HUDEP-2 (cell line): ENCODE data around the gene ANKRD33.
A peak's percentile ranks its signal among the peaks of the same experiment; 100 is the strongest.
"Not testable (repeated sequence)": the region's sequence is repeated elsewhere in the genome, so short reads cannot be mapped to it uniquely, and the experiment has no call there.

Source experiments
- DNase-seq, 76 experiments: peaks; one replicate each; lab custom pipeline; 2025; ENCODE audit not compliant: unreplicated experiment in 76 of 76; lab: John Stamatoyannopoulos, UW

The ANKRD33 gene

DNA sequence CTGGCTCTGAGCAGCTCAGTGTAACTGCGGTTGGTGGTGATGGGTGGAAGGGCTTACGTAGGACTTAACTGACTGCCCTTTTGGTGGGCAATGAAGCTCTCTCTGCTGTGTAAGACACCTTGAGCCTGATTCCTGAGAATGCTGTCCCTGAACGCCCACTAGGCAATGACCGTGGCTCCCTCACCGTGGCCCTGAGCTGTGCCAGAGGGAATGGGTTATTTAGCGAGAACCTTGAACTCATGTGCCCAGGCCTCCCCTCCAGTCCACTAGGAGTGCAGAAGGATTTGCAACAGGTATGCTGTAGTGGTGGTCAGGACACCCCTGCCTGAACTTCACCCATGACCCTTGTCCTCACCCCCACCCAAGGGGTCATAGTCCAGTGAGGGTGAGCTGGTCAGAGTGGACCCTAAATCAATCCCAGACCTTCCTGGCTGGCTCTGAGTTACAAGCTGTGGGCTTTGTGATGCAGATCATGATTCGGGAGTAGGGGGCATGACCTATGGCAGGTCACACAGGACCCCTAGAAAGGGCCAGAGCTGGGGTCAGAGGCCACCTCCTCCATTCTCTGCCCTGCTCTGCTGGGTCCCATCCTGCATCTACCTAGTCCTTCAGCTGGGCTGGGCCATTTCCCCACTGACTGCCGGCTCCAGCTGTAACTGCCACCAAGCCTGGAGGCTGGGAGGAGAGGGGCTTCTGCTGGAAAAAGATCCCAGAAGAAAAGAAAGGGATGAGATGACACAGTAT is 14.5 kb upstream of the ANKRD33 start:
- no peak for DNase-seq

DNA sequence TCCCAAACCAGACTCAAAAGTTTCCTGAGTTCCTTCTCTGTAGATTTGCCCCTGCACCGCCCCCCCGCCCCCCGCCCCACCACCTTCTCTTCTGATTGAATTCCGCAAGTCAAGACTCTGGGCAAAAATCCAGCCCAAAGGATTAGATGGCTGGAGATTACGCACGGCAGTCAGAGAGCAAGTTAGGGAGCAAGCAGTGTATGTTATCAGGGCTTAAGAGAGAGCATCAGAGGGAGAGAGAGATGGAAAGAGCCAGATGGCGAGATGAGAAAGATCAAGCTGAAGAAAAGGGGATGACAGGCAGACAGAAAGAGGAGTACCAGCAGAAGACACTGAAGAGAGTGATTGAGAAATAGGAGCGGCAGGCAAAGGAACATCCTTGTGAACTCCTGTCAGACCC is 13.9 kb upstream of the ANKRD33 start:
- DNase-seq = peak in 1 of 76 experiments; percentile 5

DNA sequence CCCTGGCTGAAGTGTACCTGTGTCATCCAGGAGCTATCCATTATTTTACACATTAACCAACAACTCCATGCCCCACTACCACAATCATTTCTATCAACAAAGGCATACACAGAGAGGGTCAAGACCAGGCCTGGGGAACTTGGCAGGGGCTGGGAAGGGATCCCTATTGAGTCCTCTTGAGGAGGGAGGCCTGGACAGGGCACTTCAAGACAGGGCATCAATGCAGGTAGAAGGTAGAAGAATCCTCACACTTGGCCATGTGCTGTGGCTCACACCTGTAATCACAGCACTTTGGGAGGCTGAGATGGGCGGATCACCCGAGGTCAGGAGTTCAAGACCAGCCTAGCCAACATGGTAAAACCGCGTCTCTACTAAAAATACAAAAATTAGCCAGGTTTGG is 13.4 kb upstream of the ANKRD33 start:
- no peak for DNase-seq

DNA sequence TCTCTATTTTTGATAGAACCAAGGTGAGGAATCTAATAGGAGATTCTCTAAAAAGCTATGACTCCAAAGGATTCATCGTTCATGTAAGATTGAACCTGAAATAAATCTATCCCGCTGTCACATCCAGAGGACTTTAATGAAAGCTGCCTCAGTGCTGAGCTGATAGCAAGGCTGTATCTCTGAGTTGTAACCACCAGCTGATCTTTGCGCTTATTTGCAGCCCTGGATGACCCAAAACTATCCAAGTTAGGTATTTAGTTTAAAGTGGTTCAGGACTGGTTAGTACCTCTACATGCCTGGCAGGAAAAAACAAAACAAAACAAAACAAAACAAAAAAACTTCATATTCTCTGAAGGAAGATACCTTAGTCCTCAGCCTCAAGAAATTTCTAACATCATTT is 8.8 kb upstream of the ANKRD33 start:
- DNase-seq = no peak

DNA sequence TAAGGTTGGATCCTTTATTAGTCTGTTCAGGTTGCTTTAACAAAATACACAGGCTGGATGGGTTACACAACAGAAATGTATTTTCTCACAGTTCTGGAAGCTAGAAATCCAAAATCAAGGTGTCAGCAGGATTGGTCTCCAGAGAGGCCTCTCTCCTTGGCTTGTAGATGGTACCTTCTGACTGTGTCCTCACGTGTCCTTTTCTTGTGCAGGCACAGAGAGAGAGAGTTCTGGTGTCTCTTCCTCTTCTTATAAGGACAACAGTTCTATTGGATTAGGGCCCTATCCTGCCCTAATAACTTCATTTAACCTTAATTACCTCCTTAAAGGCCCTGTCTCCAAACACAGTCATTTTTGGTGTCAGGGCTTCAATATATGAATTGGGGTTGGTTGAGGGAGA is 4.6 kb upstream of the ANKRD33 start:
- no peak for DNase-seq

DNA sequence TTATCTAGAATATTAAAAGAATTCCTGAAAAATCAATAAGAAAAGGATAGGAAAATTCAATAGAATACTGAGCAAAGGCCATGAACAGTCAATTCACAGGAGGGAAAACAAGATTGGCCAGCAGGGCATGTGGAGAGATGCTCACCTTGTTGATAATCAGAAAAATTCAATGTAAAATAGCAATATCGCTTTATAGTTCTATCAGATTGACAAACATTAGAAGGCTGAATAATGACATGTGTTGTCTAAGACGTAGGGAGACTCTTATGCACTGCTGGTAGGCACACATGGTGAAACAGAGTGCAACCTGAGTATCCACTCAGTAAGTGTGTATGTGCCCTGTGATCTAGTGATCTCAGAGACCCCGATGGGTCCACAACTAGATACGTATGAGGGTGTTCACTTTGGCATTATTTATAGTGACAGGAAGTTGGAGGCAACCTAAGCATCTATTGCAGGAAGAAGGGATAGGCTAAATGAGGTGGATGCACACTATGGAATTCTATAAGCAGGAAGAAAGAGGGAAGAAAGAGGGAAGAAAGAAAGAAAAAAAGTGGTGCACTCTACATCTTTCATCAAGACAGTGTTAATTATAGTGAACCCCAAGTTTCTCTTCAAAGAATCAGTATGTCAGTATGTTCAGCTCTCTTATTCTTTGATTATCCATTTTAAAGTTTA is 3.8 kb upstream of the ANKRD33 start:
- no peak for DNase-seq

DNA sequence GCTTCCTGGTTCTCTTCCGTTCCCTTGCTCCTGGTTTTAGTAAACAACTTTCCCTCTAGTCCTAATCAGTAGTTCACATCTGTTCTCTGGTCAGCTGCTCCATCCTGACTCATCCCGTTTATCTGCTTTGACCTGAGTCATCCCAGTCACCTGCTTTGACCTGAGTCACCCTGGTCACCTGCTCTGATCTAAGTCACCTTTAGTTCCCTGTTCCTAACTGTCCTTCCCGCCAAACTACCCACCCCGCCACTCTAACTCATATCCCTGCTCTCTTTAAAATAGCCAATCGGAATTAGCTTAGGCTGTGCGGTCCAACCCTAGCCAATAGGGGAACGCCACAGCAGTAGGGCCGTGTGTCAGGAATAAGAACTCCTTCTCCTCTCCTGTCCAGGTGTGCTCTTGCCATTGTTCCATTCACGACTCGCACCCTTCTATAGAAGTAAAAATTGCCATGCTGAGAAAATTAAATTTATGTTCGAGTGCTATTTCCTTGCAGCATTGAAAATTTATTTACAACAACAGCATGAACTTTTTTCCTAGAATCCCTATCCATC is 3.1 kb upstream of the ANKRD33 start:
- peak in 9 of 76 experiments; percentile 3 to 40 (median 13) for DNase-seq

DNA sequence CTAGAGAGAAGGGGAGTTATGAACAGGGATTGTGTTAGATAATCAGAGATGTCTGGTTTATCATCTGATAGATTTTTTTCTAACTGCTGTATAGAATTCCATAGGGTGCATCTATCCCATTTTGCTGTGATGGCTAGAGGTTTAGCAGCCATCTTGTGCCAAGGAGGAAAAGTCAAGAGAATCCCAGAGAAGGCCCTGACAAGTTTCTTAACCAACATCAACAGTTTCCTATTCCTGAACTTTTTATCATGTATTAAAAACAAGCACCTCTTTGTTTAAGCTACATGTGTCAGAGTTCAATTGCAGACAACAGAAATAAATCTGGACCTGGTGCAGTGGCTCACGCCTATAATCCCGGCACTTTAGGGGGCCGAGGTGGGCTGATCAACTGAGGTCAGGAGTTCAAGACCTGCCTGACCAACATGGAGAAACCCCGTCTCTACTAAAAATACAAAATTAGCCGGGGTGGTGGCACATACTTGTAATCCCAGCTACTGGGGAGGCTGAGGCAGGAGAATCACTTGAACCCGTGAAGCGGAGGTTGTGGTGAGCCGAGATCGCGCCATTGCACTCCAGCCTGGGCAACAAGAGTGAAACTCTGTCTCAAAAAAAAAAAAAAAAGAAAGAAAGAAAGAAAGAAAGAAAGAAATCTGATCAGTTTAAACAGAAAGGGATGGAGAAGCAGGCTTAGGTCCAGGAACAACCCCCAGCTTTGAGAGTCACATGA is 2.4 kb upstream of the ANKRD33 start:
- DNase-seq = not testable (repeated sequence)

DNA sequence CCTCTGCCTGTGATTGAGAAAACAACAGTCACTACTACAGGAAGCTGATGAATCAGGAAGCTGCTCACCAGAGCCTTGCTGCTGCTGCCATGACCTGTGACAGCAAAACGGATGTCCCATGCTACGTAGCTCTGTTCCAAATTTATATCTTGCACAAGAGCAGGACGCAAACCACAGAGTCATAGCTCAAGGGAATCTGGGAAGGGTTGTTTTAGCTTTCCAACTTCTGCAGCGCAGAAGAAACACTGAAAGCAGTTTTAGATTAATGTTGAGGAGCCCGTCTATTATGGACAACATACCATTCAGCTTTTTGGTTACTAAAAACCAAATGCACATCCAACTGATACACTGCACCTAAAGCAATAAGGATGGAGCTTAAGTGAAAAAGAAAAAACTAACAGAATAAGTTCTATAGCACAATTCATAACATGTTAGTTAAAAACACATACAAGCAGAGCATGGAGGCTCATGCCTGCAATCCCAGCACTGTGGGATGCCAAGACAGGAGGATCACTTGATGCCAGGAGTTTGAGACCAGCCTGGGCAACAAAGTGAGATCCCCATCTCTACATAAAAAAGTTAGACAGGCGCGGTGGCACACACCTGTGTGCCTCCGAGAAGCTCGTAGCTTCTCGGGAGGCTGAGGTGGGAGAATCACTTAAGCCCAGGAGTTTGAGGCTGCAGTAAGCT is 1.7 kb upstream of the ANKRD33 start:
- DNase-seq = no peak

DNA sequence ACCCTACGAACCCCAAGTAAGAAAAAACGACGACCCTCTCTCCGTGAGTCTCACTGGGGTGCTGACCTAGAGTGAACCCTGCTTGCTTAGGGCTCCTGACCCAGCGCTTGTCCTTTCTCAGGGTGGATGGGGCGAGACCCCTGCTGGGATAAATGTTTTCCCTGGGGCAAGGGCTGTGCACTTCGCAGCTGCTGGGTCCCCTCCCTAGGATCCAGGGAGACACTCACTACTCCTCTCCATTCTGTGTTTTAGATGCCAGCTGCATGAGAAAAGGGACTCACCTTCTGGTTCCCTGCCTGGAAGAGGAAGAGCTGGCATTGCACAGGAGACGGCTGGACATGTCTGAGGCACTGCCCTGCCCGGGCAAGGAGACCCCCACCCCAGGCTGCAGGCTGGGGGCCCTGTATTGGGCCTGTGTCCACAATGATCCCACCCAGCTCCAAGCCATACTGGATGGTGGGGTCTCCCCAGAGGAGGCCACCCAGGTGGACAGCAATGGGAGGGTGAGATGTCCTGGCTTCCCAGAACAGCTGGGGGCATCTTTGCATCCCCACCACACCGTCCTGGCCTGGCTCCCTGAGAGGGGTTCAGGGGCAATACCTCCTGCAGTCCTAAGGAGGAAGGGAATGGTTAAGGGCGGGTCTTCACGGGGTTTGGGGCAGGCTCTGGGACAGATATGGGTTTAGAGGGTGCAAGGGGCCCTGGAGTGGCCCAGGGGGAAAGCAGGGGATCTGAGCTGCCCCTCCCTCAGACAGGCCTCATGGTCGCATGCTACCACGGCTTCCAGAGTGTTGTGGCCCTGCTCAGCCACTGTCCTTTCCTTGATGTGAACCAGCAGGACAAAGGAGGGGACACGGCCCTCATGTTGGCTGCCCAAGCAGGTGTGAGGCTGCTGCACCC is 663 bp downstream of the ANKRD33 start:
- DNase-seq = no peak

DNA sequence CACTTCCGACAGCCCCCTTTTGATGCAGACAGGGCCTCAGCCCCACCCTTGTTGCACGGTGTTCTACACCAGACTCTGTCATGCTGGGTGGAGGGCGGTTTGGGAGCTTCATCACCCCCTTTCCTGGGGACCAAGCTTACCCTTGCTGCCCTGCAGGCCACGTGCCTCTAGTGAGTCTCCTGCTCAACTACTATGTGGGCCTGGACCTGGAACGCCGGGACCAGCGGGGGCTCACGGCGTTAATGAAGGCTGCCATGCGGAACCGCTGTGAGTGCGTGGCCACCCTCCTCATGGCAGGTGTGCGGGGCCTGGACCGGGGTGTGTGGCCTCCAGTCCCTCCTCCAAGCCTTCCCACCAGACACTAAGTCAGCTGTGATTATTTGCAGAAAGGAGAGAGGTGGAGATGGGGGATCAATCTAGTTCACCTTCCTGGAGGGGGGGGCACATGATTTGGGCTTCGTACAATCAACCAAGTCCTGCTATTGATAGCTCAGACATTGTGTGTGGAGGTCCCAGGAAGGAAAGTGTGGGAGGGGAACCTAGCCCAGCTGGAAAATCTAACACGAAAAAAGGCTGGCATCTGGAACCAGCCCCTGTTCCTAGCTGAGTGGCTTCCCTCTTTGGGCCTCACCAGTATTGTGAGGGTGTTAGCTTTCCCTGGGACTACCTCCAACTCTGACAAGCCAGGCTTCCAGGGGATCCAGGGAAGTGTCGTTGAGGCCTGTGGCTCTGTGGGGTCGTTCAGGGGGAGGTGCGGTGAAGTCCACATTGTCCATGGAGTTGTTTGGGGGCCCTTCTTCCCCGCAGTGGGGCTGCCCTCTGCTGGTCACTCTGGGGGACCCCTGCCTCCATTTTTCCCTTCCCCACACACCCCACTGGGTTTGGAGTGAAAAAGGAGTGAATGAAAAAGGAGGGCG is 1.6 kb downstream of the ANKRD33 start:
- DNase-seq = no peak

DNA sequence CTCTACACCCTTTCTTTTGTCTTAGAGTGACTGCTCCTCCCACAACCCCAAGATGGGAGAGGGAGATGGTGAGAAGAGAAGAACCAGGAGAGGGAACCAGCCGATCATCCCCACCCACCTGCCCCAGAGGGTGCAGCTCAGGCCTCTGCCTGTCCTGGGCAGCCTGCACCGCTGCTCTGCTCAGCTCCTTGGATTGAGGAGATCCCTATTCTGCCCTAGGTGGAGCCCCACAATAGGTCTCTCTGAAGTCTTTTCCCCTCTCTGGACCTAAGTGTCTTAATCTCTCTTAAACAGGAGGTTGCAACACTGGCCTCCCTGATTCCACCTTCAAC is 2.2 kb downstream of the ANKRD33 start:
- DNase-seq = no peak

DNA sequence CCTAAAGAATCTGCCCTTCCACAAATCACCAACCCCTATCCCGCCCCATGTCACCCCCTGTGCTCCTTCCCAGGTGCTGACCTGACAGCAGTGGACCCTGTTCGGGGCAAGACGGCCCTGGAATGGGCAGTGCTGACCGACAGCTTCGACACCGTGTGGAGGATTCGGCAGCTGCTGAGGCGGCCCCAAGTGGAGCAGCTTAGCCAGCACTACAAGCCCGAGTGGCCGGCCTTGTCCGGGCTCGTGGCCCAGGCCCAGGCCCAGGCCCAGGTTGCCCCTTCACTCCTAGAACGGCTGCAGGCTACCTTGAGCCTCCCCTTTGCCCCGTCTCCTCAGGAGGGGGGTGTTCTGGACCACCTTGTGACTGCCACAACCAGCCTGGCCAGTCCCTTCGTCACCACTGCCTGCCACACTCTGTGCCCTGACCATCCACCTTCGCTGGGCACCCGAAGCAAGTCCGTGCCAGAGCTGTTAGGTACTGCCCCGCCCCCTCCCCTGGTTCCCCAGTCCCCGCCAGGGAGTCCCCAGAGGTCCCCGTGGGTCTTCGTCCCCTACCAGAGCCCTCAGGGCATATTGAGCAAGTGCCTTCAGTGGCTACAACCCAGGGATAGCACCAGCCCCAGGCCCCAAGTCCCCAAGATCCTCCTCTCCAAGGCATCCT is 2.7 kb downstream of the ANKRD33 start:
- no peak for DNase-seq

DNA sequence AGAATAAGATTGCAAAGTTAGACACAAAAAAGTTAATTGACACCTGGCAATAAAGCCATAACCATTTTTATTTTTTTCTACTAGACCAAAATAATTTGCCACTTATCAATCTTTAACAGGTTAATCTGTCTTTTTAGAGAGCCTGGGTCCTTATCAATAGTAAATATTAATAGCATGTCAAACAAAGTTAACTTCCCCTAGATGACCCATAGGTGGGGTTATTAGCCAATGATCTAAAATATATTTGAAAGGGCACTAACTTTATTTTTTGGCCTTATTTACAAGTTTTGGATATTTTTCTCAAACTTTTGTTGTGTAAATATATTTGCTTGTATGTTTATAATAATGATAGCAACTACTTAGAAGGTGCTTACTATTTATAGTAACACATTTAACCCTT is 3.9 kb downstream of the ANKRD33 start:
- peak in 1 of 76 experiments; percentile 7 for DNase-seq

DNA sequence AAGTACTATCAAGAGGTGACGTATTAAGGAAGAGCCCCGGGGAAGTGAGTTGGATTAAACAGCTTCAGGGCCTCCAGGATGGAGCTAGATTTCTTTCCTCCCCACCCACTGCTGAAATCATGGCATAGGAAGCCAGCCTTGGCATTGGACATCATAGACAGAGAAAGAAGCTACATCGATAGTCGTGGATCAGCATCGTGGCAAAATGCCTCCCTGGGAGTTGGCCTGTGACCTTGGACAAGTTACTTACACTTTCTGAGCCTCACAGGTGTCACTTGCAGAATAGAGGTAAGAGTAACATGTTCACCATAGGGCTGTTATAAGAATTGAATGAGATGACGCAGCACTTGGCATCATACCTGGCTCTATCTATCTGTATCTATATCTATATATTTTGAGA is 5.9 kb downstream of the ANKRD33 start:
- DNase-seq = no peak

DNA sequence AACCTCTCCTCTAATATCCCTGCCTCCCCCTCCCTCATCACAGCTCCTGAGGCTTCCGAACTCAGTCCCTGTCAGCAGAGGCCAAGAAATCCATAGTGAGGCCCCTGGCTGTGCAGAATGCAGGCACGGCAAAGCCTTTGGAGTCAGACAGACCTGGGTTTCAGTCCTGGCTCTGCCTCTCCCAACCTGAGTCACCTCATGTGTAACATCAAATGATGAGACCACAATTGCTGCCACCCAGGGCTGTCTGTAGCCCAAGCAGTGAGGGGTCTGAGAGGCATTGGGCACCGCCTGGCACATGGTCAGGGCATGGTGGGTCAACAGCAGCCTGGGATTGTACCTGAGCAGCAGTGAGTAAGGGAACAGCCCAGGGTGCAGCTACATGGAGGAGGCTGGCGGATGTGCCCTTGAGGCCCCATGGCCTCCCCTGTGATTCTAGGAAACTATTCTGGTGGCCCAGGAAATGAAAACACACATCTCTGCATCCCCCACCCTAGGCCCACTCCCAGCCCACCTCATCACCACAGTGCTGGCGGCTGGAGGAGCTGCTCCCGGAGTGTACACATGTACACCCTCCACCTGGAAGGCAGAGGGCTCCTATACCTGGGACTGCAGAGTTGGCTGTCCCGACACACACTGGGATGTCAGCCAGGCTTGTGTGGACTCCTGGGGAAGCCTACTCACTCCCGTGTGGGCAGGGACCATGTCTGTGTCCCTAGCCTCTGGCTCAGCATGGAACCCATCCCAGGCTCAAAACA is 7.7 kb downstream of the ANKRD33 start:
- DNase-seq = no peak

DNA sequence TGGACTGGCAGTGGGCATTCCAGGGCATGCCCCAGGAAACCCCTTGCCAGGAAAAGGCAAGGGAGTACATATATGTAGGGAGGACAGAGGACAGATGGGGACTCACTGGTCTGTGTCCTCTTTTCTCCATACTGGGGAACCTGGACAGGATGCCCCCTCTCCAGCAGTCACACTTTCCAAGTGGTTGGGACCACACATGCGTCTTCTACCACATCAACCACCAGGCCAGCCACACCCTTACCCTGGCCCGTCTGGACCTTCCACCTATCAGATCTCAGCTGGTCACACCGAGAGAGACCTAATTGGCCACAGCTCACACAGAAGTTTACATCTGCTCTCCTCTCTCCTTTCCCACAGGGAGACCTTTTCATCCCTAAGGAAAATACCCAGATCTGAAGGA is 8.3 kb downstream of the ANKRD33 start:
- peak in 6 of 76 experiments; percentile 3 to 30 (median 13) for DNase-seq

DNA sequence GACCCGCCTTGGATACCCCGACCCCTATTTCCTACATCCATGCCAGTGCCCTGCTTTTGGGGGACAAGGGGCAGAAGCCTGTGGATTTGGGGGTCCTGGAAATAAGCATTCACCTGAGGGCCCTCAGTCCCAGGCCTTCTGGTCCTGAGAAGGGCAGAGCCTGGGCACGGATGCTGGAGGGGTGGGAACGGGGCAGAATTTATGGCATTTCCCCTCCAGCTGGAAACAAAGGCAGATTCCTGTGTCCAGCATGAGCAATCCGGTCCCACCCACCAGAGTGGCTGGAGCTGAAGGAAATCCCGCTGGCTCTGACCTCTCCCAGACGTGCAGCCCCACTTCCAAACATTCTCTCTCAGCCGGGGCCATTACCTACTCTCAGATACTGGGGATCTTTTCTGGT is 9.3 kb downstream of the ANKRD33 start:
- DNase-seq = no peak
